Measurements from ENCODE around the gene SLC16A2.

DNA sequence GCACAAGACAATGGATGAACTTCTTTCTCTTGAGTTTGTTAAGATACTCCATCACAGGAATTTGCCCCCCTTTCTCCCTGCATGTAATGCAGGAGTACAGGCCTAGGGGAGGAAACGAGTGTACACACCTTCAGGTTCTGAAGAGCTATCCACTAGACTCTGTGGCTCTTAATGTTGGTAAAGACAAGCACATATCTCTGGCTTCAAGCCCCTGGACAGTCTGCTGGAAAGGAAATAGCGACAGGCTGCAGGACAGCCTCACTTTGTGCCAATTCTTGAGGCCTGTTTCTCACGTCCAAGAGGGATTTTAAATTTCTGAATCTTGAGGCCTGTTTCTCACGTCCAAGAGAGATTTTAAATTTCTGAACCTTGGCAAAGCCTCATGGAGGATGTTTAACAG, 106.1 kb downstream of the SLC16A2 start:
- TF ChIP-seq CTBP1 (IDR thresholded peaks at IDR 0.05; ENCODE audit: borderline replicate concordance) (no peak), TARDBP (IDR thresholded peaks at IDR 0.05) (no peak), ELF4 (IDR thresholded peaks at IDR 0.05) (no peak)

Data from HEK293T (cell line).